HG03175 (cell line): Measurements from ENCODE around the gene HSPA14.
"Not testable (repeated sequence)": the region's sequence is repeated elsewhere in the genome, so short reads cannot be mapped to it uniquely, and the experiment has no call there.

ENCODE experiments used
- ATAC-seq: cut with Tn5 transposase; IDR thresholded peaks from one replicate; pipeline ENCODE4 v1.9.1; 2021; ENCODE audit warnings: mild to moderate bottlenecking, moderate library complexity; ENCODE audit not compliant: unreplicated experiment

The HSPA14 gene, protein sequence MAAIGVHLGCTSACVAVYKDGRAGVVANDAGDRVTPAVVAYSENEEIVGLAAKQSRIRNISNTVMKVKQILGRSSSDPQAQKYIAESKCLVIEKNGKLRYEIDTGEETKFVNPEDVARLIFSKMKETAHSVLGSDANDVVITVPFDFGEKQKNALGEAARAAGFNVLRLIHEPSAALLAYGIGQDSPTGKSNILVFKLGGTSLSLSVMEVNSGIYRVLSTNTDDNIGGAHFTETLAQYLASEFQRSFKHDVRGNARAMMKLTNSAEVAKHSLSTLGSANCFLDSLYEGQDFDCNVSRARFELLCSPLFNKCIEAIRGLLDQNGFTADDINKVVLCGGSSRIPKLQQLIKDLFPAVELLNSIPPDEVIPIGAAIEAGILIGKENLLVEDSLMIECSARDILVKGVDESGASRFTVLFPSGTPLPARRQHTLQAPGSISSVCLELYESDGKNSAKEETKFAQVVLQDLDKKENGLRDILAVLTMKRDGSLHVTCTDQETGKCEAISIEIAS

DNA sequence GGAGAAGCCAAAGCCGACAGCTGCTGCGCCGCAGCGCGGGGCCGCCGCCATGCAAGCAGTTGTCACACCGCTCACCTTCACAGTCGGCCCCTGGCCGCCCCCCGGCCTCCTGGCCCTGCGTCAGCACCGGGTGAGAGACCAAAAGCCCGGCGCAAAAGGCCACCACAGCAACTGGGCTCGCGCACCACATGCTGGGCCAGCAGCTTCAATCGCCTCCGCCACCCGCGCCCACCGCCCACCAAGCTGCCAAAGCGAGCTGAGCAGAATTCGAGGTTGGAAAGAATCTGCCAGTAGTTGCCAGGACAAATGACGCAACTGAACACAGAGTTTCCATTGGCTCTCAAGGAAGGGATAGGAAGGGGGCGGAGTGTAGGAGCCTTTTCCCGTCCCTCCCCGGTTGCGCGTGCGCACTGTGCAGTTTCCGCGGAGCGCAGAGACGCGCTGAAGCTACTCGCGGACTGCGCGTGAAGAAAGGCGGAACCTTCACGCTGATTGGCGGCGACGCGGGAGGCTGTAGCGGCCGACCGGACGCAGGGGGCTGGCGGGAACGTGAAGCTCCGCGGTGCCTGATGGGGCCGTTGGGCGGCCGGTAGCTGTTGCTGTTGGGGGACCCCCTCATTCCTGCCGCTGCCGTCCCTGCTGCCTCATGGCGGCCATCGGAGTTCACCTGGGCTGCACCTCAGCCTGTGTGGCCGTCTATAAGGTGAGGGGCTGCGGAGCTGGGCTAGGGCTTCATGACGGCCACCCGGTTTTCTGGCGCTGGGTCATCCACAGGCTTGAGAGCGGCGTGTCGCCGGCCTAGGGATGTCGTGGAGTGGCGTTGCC is at the start of gene HSPA14, which contains the start of the genes CDNF and MSANTD7:
Gene HSPA14, plus strand, starts transcription at position 550 of the 825 bp plus-strand sequence. Its CDS starts 97 bp downstream, at position 647.
Gene CDNF, minus strand, starts transcription at position 281 of the 825 bp plus-strand sequence. Its CDS starts 91 bp downstream, at position 190.
Gene MSANTD7, plus strand, starts transcription at position 550 of the 825 bp plus-strand sequence. CDS start 3,979 bp downstream, outside the sequence.
- ATAC-seq, result peak; percentile 96

DNA sequence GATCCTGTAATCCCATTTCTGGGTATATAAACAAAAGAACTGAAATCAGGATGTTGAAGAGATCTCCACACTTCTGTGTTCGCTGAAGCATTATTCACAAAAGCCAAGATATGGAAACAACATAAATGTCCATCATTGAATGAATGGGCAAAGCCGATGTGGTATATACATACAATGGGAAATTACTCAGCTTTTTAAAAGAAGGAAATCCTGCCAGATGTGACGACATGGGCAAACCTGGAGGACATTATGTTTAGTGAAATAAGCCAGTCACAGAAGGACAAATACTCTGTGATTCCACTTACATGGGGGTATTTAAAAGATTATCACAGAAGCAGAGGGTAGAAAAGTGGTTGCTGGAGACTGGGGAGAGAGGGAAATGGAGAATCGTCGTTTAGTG is 39.5 kb upstream of the HSPA14 start:
- ATAC-seq, result no peak

DNA sequence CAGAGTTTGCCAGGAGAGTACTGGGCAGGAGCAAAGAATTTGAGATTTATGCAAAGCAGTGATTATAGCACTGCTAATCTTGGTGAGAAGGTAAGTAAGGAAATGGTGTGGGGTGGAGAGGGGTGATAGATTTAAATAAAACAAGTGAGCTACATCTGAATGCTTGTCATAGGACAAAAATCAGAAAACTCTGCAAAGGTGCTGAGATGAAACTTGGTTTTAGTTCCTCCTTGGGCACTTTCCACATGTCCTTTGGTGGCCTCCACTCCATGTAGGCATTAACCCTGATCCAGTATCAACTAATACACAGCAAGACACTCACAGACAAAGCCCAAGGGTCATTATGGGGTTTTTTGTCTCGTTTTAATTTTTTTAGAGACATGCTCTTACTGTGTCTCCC is 37.7 kb upstream of the HSPA14 start:
- no peak for ATAC-seq

DNA sequence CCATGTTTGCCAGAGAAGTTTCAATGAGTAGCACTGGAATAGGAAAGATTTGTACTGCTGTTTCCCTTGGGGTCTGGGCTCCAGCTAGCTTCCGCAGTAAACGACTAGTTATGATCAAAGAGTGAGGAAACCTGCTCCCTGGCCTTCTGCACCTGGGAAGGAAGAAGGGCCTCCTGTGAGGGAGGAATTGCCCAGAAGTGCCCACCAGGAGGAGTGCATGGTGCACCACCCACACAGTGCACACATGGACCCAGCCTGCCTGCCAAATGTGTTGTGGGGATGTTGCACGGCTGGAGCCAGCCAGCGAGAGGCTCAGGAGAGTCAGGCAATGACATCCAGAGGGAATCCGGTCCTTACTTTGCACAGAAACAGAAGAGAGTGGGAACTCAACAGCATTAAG is 36.4 kb upstream of the HSPA14 start:
- no peak for ATAC-seq

DNA sequence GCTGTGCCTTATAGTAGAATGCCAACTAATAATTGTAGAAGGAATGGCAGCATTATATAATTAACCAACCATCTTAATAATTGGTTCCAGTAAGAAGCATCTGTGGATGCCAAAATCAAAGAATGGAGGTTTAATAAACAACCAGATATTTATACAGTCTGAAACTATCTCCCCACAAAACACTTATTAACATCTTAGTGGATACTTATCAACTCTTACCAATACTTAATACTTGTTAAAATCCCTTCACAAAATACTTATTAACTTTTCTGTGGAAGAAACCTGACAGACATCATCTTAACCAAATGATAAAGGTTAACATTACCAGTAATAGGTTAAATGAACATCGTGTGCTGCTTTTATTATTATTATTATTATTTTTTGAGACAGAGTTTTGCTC is 34.3 kb upstream of the HSPA14 start:
- ATAC-seq, result no peak

DNA sequence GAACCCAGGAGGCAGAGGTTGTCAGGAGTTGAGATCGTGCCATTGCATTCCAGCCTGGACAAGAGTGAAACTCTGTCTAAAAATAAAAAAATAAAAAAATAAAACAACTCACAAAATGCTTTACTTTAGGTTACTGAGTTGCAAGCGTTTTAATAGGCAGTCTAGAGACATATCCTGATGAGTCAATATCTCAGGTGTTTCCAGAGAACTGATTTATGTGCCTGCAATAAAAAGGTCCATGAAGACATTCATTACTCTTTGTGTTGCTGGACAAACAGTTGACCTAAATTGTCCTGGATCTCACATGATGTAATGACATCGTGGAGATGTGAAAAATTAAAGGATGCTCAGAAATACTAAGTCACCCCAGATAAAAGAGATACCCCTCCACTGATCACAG is 31.8 kb upstream of the HSPA14 start:
- ATAC-seq, result no peak

DNA sequence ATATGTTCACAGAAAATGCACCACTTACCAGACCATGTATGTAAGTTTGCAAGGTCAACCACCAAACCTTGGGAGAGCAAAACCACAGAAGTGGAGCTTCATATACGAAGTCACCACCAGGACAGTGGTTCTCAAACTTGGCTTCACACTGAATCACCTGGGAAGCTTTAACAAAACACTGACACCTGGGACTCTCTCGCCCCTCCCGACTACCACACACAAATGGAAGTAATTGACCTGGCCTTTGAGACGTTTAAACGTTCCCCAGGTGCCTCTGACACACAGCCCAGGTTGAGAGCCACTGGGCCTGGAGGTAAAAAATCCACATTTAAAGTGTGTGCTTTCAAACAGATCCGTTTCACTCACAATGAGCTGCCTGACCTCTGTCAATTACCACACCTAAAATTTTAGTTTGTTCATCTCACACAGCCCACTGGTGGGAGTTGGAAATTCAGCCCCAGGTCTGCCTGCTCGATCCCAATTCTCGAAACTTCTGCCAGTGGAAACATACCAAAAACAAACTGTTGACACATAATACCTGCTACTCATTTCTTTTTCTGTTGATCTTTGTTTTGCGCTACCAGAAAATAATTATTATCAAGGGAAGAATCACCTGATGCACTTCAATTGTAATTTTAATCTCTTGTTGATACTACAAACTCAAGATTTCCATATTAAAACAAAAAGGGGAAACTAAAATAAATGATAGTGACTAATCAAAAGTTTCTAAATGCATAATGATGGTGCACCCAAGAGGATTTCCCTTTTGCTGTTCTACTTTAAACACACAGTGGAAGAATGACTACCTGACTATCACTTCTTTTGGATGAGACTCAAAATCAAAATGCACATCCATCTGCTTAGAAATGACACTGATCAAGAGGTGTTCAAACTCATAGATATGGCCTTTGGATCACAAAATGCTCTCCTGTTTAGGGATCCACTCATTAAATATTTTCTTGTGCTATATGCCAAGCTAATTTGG is 26.8 kb upstream of the HSPA14 start:
- ATAC-seq, result no peak

DNA sequence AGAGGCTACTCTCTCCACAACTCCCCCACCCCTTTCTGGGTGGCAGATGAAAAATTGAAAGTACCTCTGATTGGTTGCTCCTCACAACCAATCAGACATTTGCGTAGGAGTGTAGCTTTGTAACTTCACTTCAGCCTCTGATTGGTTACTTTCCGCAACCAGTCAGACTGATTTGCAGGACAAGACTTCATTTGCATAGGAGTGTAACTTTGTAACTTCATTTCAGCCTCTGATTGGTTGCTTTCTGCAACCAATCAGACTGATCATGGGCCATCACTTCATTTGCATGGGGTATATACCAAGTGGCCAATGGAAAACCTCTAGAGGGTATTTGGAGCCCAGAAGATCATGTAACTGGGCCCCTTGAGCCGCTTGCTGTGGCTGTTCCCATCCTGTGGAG is 25.8 kb upstream of the HSPA14 start:
- ATAC-seq, result no peak

DNA sequence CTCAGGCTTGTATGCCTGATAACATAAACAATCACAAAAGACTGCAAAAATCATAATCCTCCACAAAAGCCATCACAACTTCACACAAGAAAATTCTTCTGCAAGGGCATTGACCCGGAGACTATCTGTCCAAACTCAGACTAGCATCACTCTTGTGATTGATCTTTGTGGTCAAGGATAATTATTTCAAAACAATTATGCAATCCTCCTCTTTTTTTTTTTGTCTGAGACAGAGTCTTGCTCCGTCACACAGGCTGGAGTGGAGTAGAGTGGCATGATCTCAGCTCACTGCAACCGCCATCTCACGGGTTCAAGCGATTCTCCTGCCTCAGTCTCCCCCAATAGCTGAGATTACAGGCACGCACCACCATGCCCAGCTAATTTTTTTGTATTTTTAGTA is 22.4 kb upstream of the HSPA14 start:
- ATAC-seq, result no peak

DNA sequence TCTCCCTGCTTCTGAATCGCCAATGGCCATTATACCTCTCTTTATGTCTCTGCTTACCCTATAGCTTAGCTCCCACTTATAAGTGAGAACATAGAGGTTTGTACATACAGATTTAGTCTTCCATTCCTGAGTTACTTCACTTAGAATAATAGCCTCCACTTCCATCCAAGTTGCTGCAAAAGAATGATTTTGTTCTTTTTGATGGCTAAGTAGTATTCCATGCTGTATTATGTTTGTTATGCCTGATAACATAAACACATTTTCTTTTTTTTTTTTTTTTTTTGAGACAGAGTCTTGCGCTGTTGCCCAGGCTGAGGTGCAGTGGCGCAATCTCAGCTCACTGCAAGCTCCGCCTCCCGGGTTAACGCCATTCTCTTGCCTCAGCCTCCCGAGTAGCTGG is 21.4 kb upstream of the HSPA14 start:
- ATAC-seq, result not testable (repeated sequence)

DNA sequence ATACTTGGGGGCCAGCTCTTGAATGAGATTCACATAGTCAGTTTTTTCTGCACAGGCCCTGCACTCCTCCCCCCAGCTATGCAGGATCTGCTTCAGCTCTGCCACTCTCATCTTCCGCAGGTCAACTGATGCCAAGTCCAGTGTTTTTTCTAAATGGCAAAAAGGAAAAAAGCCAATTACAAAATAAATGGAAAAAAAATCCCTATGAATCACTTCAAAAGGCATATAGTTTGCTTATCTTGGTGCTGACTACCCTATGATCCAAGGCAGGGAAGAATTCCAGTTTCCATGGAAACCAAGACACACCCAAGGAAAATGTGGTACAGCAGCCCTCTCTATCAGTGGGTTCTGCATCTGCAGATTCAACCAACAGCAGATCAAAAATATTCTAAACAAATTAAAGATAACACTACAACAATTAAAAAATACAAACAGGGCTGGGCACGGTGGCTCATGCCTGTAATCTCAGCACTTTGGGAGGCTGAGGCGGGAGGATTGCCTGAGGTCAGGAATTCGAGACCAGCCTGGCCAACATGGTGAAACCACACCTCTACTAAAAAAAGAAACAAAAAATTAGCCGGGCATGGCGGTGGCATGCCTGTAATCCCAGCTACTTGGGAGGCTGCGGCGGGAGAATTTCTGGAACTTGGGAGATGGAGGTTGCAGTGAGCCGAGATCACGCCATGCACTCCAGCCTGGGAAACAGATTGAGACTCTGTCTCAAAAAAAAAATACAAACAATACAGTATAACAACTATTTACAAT is 17.9 kb upstream of the HSPA14 start:
- ATAC-seq, result no peak

DNA sequence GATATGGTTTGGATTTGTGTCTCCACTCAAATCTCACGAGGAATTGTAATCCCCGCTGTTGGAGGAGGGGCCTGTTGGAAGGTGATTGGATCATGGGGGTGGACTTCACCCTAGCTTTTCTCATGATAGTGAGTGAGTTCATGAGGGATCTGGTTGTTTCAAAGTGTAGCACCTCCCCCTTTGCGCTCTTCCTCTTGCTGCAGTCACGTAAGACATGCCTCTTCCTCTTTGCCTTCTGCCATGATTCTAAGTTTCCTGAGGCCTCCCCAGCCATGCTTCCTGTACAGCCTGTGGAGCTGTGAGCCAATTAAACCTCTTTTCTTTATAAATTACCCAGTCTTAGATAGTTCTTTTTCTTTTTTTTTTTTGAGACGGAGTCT is 17.3 kb upstream of the HSPA14 start:
- no peak for ATAC-seq

DNA sequence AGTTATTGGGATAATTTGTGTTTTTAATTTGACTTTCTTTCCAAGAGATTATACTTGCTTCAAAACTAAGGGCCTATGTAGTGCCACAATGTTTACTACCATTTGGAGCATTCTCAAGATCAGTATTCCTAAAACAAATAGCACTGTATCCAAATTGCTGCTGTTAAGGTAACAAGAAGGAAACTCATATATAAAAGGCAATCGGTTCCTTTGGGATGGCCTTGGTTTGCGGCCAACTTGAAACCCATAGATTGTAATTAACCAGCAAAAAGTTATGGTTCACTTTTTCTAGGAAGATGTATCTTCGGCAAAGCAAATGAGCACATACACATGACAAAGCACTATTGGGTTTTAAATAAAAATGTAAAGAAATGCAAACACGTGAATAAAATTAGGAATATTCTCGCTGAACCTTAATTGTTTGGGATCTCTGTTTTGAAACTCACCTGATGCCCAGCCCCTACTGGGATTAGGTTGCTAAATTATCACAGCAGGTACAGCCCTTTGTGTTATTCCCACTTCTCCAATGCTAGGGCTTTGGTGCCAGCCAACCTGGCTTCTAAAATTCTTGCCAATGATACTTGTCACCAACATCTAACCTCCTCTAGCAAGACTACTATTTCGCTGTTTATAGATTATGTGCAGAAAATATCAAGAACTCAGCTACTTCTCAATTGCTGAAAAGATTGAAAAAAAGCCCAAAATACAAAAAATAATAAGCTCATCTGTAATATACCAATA is 16.3 kb upstream of the HSPA14 start:
- no peak for ATAC-seq

DNA sequence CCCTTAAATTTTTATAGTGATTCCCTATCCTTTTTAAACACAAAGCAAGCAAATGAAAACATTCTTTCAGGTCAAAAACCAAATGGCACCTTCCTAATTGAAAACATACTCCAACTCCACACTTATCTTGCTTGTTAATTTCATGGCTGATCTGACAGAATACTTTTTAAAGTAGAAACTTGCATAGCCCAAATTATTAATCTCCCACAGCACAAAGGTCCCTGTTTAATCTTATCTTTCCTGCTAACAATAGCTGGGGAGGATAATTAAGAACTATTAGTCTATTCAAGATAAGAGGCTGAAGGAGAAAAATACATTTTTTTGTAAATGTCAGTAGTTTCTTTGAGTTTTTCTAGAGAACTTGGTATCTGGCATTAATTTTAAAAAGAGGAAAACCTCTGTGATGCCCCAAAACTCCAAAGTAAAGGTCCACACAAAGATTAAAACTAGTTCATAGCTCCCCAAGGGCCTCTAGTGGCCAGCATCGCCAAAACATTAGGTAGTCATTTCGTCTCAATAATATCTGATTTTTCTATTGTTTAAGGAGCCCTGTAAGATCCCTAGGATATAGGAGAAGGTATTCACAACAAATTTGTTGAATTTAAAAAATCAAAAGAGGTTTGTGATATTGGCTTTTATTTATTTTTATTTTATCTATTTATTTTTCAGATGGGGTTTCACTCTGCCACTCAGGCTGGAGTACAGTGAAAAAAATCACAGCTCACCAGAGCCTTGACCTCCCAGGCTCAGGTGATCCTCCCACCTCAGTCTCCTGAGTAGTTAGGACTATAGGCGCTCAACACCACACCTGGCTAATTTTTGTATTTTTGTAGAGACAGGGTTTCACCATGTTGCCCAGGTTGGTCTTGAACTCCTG is 15.0 kb upstream of the HSPA14 start:
- ATAC-seq, result no peak

DNA sequence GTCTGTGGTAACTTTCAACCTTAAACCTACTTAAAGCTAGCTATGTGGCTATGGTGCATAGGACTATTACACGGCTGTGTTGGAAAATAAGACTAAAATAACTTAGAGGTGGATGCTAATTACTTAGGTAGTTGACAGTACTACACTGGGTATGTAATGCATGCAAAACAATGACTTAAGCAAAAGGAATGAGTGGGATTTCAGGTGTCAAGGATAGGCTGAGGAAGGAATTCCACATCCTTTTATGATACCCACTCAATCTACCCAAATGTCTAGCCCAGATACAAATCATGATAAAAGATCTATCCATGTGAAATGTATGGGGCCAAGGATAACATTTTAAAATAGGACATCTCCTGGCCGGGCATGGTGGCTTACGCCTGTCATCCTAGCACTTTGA is 14.1 kb upstream of the HSPA14 start:
- ATAC-seq, result no peak

DNA sequence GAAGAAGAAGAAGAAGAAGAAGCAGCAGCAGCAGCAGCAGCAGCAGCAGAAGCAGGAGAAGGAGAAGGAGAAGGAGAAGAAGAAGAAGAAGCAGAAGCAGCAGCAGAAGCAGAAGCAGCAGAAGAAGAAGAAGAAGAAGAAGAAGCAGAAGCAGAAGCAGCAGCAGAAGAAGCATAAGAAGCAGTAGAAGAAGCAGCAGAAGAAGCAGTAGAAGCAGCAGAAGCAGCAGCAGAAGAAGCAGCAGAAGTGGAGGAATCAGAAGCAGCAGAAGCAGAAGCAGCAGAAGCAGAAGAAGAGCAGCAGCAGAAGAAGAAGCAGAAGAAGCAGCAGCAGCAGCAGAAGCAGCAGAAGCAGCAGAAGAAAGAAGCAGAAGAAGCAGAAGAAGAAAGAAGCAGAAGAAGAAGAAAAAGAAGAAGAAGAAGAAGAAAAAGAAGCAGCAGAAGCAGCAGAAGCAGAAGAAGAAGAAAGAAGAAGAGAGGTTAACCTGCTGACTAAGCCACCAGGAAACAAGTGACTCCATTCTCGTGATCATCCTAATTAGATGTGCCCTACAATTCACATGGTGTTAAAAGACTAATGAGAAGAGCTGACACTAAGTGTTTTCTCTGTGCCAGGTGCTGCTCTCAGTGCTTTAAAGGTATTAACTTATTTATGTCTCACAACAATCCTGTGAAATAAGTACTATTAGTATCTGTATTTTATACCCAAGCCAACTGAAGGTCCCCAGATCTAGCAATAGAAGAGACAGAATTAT is 11.9 kb upstream of the HSPA14 start:
- no peak for ATAC-seq

DNA sequence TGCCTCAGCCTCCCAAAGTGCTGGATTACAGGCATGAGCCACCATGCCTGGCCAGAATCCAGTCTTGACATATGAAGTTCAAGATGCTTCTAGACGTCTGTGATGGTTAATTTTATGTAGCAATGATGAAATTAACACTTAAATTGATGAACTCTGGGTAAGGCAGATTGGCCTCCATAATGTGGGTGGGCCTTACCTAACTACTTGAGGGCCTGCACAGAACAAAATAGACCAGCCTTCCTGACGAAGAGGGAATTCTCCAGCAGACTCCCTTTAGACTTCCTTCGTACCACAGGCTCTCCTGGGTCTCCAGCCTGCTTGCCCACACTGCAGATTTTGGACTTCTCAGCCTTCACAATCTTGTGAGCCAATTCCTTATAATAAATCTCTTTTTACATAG is 5.0 kb upstream of the HSPA14 start:
- ATAC-seq, result no peak
